GM23338 (cell line): Measurements from ENCODE around the gene SLC19A1.

Source experiments
- CREB1 ChIP-seq: fragments of 250-450 bp; sonication (Bioruptor Pico); IDR thresholded peaks from 2 replicates; pipeline ENCODE4 v1.5.0; 2020; ENCODE audit warnings: low read depth, mild to moderate bottlenecking, moderate library complexity
- EZH2 ChIP-seq: fragments of 200-600 bp; sonication (generic); IDR thresholded peaks from one replicate; pipeline ENCODE4 v1.8.0; 2017; ENCODE audit warnings: antibody characterized with exemption, mild to moderate bottlenecking, low read depth; ENCODE audit not compliant: unreplicated experiment
- EZH2phosphoT487 ChIP-seq: fragments of 200-600 bp; sonication (generic); IDR thresholded peaks from one replicate; pipeline ENCODE4 v1.8.1; 2018; ENCODE audit warnings: antibody characterized with exemption; ENCODE audit not compliant: unreplicated experiment
- JUNB ChIP-seq: IDR thresholded peaks from one replicate; pipeline ENCODE4 v1.6.1; 2016; ENCODE audit warnings: antibody characterized with exemption; ENCODE audit not compliant: unreplicated experiment
- POLR2AphosphoS5 ChIP-seq: IDR thresholded peaks from 2 replicates; pipeline ENCODE4 v1.6.1; 2016; ENCODE audit warnings: antibody characterized with exemption, low read depth
- STAT1 ChIP-seq: IDR thresholded peaks from one replicate; pipeline ENCODE4 v1.6.1; 2016; ENCODE audit warnings: antibody characterized with exemption; ENCODE audit not compliant: unreplicated experiment
- TF ChIP-seq, protein P1 (sequence below), 2 experiments: fragments of 200-600 bp in 1 of 2; sonication (generic) in 1 of 2; conservative IDR thresholded peaks; 2 replicates each; pipeline versions ENCODE4 v1.5.1 to v1.6.1; 2016 to 2017; ENCODE audit warnings: antibody characterized with exemption in 2 of 2, low read depth in 2 of 2, mild to moderate bottlenecking in 2 of 2, moderate library complexity in 1 of 2
- TF ChIP-seq, protein P2 (sequence below): IDR thresholded peaks from one replicate; pipeline ENCODE4 v1.6.1; 2018; ENCODE audit warnings: antibody characterized with exemption; ENCODE audit not compliant: unreplicated experiment
- TF ChIP-seq, protein P3 (sequence below): fragments of 250-450 bp; sonication (Bioruptor Pico); IDR thresholded peaks from 2 replicates; pipeline ENCODE4 v1.5.0; 2020; ENCODE audit warnings: mild to moderate bottlenecking, moderate library complexity
- TF ChIP-seq, protein P4 (sequence below): IDR thresholded peaks from 2 replicates; pipeline ENCODE4 v1.6.1; 2016; ENCODE audit warnings: antibody characterized with exemption

DNA sequence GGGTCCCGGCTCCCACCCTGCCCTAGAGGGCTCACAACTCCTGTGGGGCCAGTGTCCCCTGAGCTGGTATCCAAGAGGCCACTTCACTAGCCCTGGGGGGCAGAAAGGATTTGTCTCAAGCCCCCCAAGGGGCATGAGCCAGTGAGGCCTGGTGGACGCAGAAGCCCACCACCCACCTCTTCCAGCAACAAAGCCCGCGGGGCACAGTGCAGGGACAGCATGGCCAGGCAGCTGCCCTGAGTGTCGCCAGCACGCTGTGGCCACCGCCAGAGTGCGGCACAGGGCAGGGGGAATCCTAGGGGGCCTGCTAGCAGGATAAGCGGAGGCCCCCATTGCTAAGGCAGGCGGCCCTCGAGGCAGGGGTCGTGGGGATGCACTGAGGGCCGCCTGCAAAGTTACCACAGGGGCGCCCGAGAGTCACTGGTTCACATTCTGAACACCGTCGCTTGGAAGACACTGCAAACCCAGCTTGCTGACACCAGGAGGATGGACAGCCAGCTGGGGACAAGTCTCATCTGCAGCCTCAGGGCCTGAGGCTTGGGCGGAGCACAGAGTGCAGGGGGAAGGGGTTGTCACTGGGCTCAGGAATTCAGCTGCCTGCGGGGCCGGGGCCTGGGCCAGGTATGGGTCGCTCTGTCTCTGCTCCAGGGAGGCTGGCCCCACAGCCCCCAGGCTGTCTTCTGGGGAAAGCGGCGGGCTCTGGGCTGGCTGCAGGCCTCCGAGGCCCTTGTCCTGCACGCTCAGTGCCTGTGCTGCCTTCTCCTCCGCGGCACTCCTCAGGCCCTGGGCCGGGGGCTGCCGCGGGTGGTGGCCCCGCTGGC is 26.8 kb downstream of the SLC19A1 start:
- TF ChIP-seq, protein P1, sequence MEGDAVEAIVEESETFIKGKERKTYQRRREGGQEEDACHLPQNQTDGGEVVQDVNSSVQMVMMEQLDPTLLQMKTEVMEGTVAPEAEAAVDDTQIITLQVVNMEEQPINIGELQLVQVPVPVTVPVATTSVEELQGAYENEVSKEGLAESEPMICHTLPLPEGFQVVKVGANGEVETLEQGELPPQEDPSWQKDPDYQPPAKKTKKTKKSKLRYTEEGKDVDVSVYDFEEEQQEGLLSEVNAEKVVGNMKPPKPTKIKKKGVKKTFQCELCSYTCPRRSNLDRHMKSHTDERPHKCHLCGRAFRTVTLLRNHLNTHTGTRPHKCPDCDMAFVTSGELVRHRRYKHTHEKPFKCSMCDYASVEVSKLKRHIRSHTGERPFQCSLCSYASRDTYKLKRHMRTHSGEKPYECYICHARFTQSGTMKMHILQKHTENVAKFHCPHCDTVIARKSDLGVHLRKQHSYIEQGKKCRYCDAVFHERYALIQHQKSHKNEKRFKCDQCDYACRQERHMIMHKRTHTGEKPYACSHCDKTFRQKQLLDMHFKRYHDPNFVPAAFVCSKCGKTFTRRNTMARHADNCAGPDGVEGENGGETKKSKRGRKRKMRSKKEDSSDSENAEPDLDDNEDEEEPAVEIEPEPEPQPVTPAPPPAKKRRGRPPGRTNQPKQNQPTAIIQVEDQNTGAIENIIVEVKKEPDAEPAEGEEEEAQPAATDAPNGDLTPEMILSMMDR (conservative IDR thresholded peaks at IDR 0.05; ENCODE audit: low read depth in 2 of 2), result peak; percentile 16 to 22; a peak in 2 of 4 replicates
- TF ChIP-seq, protein P2, sequence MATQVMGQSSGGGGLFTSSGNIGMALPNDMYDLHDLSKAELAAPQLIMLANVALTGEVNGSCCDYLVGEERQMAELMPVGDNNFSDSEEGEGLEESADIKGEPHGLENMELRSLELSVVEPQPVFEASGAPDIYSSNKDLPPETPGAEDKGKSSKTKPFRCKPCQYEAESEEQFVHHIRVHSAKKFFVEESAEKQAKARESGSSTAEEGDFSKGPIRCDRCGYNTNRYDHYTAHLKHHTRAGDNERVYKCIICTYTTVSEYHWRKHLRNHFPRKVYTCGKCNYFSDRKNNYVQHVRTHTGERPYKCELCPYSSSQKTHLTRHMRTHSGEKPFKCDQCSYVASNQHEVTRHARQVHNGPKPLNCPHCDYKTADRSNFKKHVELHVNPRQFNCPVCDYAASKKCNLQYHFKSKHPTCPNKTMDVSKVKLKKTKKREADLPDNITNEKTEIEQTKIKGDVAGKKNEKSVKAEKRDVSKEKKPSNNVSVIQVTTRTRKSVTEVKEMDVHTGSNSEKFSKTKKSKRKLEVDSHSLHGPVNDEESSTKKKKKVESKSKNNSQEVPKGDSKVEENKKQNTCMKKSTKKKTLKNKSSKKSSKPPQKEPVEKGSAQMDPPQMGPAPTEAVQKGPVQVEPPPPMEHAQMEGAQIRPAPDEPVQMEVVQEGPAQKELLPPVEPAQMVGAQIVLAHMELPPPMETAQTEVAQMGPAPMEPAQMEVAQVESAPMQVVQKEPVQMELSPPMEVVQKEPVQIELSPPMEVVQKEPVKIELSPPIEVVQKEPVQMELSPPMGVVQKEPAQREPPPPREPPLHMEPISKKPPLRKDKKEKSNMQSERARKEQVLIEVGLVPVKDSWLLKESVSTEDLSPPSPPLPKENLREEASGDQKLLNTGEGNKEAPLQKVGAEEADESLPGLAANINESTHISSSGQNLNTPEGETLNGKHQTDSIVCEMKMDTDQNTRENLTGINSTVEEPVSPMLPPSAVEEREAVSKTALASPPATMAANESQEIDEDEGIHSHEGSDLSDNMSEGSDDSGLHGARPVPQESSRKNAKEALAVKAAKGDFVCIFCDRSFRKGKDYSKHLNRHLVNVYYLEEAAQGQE, result no peak
- no peak for TF ChIP-seq POLR2AphosphoS5
- no peak for TF ChIP-seq JUNB
- TF ChIP-seq EZH2phosphoT487, result no peak
- TF ChIP-seq STAT1, result no peak
- TF ChIP-seq EZH2, result no peak
- TF ChIP-seq, protein P3, sequence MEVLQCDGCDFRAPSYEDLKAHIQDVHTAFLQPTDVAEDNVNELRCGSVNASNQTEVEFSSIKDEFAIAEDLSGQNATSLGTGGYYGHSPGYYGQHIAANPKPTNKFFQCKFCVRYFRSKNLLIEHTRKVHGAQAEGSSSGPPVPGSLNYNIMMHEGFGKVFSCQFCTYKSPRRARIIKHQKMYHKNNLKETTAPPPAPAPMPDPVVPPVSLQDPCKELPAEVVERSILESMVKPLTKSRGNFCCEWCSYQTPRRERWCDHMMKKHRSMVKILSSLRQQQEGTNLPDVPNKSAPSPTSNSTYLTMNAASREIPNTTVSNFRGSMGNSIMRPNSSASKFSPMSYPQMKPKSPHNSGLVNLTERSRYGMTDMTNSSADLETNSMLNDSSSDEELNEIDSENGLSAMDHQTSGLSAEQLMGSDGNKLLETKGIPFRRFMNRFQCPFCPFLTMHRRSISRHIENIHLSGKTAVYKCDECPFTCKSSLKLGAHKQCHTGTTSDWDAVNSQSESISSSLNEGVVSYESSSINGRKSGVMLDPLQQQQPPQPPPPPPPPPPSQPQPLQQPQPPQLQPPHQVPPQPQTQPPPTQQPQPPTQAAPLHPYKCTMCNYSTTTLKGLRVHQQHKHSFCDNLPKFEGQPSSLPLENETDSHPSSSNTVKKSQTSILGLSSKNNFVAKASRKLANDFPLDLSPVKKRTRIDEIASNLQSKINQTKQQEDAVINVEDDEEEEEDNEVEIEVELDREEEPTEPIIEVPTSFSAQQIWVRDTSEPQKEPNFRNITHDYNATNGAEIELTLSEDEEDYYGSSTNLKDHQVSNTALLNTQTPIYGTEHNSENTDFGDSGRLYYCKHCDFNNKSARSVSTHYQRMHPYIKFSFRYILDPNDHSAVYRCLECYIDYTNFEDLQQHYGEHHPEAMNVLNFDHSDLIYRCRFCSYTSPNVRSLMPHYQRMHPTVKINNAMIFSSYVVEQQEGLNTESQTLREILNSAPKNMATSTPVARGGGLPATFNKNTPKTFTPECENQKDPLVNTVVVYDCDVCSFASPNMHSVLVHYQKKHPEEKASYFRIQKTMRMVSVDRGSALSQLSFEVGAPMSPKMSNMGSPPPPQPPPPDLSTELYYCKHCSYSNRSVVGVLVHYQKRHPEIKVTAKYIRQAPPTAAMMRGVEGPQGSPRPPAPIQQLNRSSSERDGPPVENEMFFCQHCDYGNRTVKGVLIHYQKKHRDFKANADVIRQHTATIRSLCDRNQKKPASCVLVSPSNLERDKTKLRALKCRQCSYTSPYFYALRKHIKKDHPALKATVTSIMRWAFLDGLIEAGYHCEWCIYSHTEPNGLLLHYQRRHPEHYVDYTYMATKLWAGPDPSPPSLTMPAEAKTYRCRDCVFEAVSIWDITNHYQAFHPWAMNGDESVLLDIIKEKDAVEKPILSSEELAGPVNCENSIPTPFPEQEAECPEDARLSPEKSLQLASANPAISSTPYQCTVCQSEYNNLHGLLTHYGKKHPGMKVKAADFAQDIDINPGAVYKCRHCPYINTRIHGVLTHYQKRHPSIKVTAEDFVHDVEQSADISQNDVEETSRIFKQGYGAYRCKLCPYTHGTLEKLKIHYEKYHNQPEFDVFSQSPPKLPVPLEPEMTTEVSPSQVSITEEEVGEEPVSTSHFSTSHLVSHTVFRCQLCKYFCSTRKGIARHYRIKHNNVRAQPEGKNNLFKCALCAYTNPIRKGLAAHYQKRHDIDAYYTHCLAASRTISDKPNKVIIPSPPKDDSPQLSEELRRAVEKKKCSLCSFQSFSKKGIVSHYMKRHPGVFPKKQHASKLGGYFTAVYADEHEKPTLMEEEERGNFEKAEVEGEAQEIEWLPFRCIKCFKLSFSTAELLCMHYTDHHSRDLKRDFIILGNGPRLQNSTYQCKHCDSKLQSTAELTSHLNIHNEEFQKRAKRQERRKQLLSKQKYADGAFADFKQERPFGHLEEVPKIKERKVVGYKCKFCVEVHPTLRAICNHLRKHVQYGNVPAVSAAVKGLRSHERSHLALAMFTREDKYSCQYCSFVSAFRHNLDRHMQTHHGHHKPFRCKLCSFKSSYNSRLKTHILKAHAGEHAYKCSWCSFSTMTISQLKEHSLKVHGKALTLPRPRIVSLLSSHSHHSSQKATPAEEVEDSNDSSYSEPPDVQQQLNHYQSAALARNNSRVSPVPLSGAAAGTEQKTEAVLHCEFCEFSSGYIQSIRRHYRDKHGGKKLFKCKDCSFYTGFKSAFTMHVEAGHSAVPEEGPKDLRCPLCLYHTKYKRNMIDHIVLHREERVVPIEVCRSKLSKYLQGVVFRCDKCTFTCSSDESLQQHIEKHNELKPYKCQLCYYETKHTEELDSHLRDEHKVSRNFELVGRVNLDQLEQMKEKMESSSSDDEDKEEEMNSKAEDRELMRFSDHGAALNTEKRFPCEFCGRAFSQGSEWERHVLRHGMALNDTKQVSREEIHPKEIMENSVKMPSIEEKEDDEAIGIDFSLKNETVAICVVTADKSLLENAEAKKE (CRISPR knock-in tag), result no peak
- no peak for TF ChIP-seq CREB1
- TF ChIP-seq, protein P4, sequence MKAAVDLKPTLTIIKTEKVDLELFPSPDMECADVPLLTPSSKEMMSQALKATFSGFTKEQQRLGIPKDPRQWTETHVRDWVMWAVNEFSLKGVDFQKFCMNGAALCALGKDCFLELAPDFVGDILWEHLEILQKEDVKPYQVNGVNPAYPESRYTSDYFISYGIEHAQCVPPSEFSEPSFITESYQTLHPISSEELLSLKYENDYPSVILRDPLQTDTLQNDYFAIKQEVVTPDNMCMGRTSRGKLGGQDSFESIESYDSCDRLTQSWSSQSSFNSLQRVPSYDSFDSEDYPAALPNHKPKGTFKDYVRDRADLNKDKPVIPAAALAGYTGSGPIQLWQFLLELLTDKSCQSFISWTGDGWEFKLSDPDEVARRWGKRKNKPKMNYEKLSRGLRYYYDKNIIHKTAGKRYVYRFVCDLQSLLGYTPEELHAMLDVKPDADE, result no peak
